HCT116 (cell line): ENCODE data around the gene PTX4. TPM values are rescaled to one million over a fixed set of nuclear protein-coding genes. Genes with fewer than 3 reads are reported as not detected.

Source experiments
- ATAC-seq: fragments of 200-7000 bp; cut with Tn5 transposase; 2 replicates; pipeline ENCODE4 v1.9.1; 2020; ENCODE audit warnings: mild to moderate bottlenecking, moderate library complexity
- BruUV-seq: library from RNA; stranded (reverse); fragments of 400-500 nt; replicated peaks from 2 replicates; lab custom pipeline; 2021; lab: Mats Ljungman, UMichigan
- CTCF ChIA-PET: fragments of 300-600 bp; sonication (Branson Sonifier 250); formaldehyde crosslinking; loops from one replicate; lab custom pipeline; 2021; ENCODE audit warnings: antibody characterized with exemption; lab: Charles Lee
- POLR2A ChIA-PET: fragments of 300-600, 350-600 bp; sonication (Branson Sonifier 250); formaldehyde crosslinking; loops from one replicate; lab custom pipeline; 2021; ENCODE audit warnings: antibody characterized with exemption; lab: Charles Lee
- RAD21 ChIA-PET, 2 experiments: fragments of 300-600 bp; sonication (Branson Sonifier 250); formaldehyde crosslinking; loops; one replicate each; lab custom pipeline; 2023; ENCODE audit warnings: low total read pairs in 2 of 2; ENCODE audit not compliant: uncharacterized antibody in 2 of 2, unreplicated experiment in 2 of 2, low non-redundant PET in 1 of 2; lab: Charles Lee
- DNase-seq: peaks from one replicate; pipeline ENCODE4 v3.0.0-alpha.2; 2010; ENCODE audit warnings: low read depth, low spot score
- H2AFZ ChIP-seq: fragments of 200-600 bp; shearing (Covaris generic), sonication (generic); 2 replicates; pipeline ENCODE4 v1.6.1; 2017; ENCODE audit warnings: low read depth, mixed run types, mixed read lengths, antibody characterized with exemption, low read length; ENCODE audit not compliant: poor library complexity, severe bottlenecking
- H3K27ac ChIP-seq: 2 replicates; pipeline ENCODE4 v1.5.1; 2012; ENCODE audit warnings: low read depth, low read length
- H3K27me3 ChIP-seq: fragments of 200-600 bp; sonication (generic); 2 replicates; pipeline ENCODE4 v1.6.1; 2016; ENCODE audit warnings: mixed run types, low read length, mixed read lengths; ENCODE audit not compliant: insufficient read depth
- H3K36me3 ChIP-seq, 2 experiments: fragments of 200-500 bp in 1 of 2; fragments of 200-600 bp in 1 of 2; sonication (Bioruptor generic) in 1 of 2; sonication (generic) in 1 of 2; 2 replicates each; pipeline versions ENCODE4 v1.5.1 to v1.6.1; 2014 to 2016; ENCODE audit warnings: low read length in 2 of 2, inconsistent platforms in 1 of 2, mixed read lengths in 1 of 2, mixed run types in 1 of 2; ENCODE audit not compliant: insufficient read depth in 2 of 2, control insufficient read depth in 1 of 2
- H3K4me1 ChIP-seq, 2 experiments: fragments of 200-600 bp in 1 of 2; sonication (generic) in 1 of 2; 2 replicates each; pipeline versions ENCODE4 v1.5.1 to v1.6.1; 2012 to 2017; ENCODE audit warnings: low read length in 2 of 2, inconsistent platforms in 1 of 2, mild to moderate bottlenecking in 1 of 2, mixed read lengths in 1 of 2, mixed run types in 1 of 2, moderate library complexity in 1 of 2; ENCODE audit not compliant: insufficient read depth in 2 of 2, control insufficient read depth in 1 of 2
- H3K4me2 ChIP-seq: fragments of 200-600 bp; sonication (generic); 2 replicates; pipeline ENCODE4 v1.6.1; 2017; ENCODE audit warnings: mixed run types, low read length, mixed read lengths
- H3K4me3 ChIP-seq, 2 experiments: fragments of 200-600 bp in 1 of 2; sonication (generic) in 1 of 2; replicated peaks in 1 of 2; 2 replicates each; pipeline ENCODE4 v1.5.1; 2011 to 2016; ENCODE audit warnings: low read length in 2 of 2, control low read depth in 1 of 2, low read depth in 1 of 2, mild to moderate bottlenecking in 1 of 2, mixed read lengths in 1 of 2, mixed run types in 1 of 2
- H3K79me2 ChIP-seq: fragments of 200-600 bp; sonication (generic); 2 replicates; pipeline ENCODE4 v1.6.1; 2017; ENCODE audit warnings: mild to moderate bottlenecking, mixed run types, low read length, moderate library complexity, mixed read lengths; ENCODE audit not compliant: insufficient read depth
- H3K9ac ChIP-seq: fragments of 200-600 bp; sonication (generic); 2 replicates; pipeline ENCODE4 v1.6.1; 2016; ENCODE audit warnings: low read length, mixed read lengths
- H3K9me2 ChIP-seq: fragments of 200-600 bp; sonication (generic), shearing (Covaris generic); 2 replicates; pipeline ENCODE4 v1.6.1; 2017; ENCODE audit warnings: mixed run types, mild to moderate bottlenecking, moderate library complexity; ENCODE audit not compliant: insufficient read depth
- H3K9me3 ChIP-seq, 2 experiments: fragments of 200-500 bp in 1 of 2; fragments of 200-600 bp in 1 of 2; sonication (Bioruptor generic) in 1 of 2; sonication (generic) in 1 of 2; 2 replicates each; pipeline ENCODE4 v1.6.1; 2014 to 2017; ENCODE audit warnings: low read length in 2 of 2, mixed read lengths in 2 of 2, inconsistent platforms in 1 of 2, low read depth in 1 of 2, mild to moderate bottlenecking in 1 of 2, mixed run types in 1 of 2, moderate library complexity in 1 of 2; ENCODE audit not compliant: control insufficient read depth in 1 of 2, insufficient read depth in 1 of 2
- H4K20me1 ChIP-seq: fragments of 200-600 bp; sonication (generic), shearing (Covaris generic); 2 replicates; pipeline ENCODE4 v1.6.1; 2017; ENCODE audit warnings: mixed run types, mild to moderate bottlenecking, moderate library complexity; ENCODE audit not compliant: insufficient read depth
- CBX3 ChIP-seq: IDR thresholded peaks from 2 replicates; pipeline ENCODE4 v1.6.1; 2012; ENCODE audit warnings: low read depth
- CTCF ChIP-seq, 3 experiments: fragments of 200-600 bp in 1 of 3; sonication (generic) in 1 of 3; IDR thresholded peaks in 2 of 3; conservative IDR thresholded peaks in 1 of 3; 2 replicates each; pipeline ENCODE4 v1.5.1; 2012 to 2017; ENCODE audit warnings: low read depth in 2 of 3, low read length in 2 of 3, antibody characterized with exemption in 1 of 3, borderline replicate concordance in 1 of 3, control low read depth in 1 of 3, mild to moderate bottlenecking in 1 of 3, mixed read lengths in 1 of 3, mixed run types in 1 of 3, moderate library complexity in 1 of 3; ENCODE audit not compliant: insufficient read depth in 1 of 3
- ELF1 ChIP-seq: IDR thresholded peaks from 2 replicates; pipeline ENCODE4 v1.6.1; 2012; ENCODE audit warnings: low read depth, borderline replicate concordance
- EZH2 ChIP-seq: fragments of 200-600 bp; sonication (generic); IDR thresholded peaks from 2 replicates; pipeline ENCODE4 v1.6.1; 2017; ENCODE audit warnings: antibody characterized with exemption, mixed run types
- FOSL1 ChIP-seq: IDR thresholded peaks from 2 replicates; pipeline ENCODE4 v1.6.1; 2012; ENCODE audit warnings: low read depth
- POLR2A ChIP-seq: IDR thresholded peaks from 2 replicates; pipeline ENCODE4 v1.7.0; 2011; ENCODE audit warnings: borderline replicate concordance; ENCODE audit not compliant: insufficient read depth, insufficient read length; ENCODE audit errors: extremely low read depth
- POLR2AphosphoS5 ChIP-seq: IDR thresholded peaks from 2 replicates; pipeline ENCODE4 v1.6.1; 2011; ENCODE audit warnings: mild to moderate bottlenecking, low read depth, low read length, moderate library complexity
- RAD21 ChIP-seq: IDR thresholded peaks from 2 replicates; pipeline ENCODE4 v1.6.1; 2012; ENCODE audit warnings: low read depth, mild to moderate bottlenecking
- REST ChIP-seq: IDR thresholded peaks from 2 replicates; pipeline ENCODE4 v1.6.1; 2012; ENCODE audit warnings: low read depth
- SIN3A ChIP-seq: IDR thresholded peaks from 2 replicates; pipeline ENCODE4 v1.6.1; 2012; ENCODE audit warnings: low read depth
- SP1 ChIP-seq: IDR thresholded peaks from 2 replicates; pipeline ENCODE4 v1.6.1; 2012; ENCODE audit warnings: low read depth
- SRF ChIP-seq: IDR thresholded peaks from 2 replicates; pipeline ENCODE4 v1.6.1; 2012; ENCODE audit warnings: low read depth
- TCF7L2 ChIP-seq: IDR thresholded peaks from 2 replicates; pipeline ENCODE4 v1.7.0; 2011; ENCODE audit warnings: borderline replicate concordance, inconsistent platforms; ENCODE audit not compliant: insufficient read depth, insufficient read length; ENCODE audit errors: extremely low read depth
- YY1 ChIP-seq: IDR thresholded peaks from 2 replicates; pipeline ENCODE4 v1.6.1; 2011; ENCODE audit warnings: low read length, low read depth, moderate library complexity, mild to moderate bottlenecking; ENCODE audit not compliant: insufficient replicate concordance; ENCODE audit errors: extremely low read depth
- ZBTB33 ChIP-seq: IDR thresholded peaks from 2 replicates; pipeline ENCODE4 v1.6.1; 2011; ENCODE audit warnings: mild to moderate bottlenecking, low read length, moderate library complexity; ENCODE audit not compliant: insufficient replicate concordance; ENCODE audit errors: extremely low read depth
- intact Hi-C: fragments of 100-400 bp; cut with micrococcal nuclease; formaldehyde crosslinking; loops from 2 replicates; pipeline ENCODE4 v1.10.0; 2022
- total RNA-seq: library from RNA; stranded (reverse); gene quantifications from one replicate; pipeline ENCODE4 v1.2.1, GENCODE V29; 2021; ENCODE audit not compliant: unreplicated experiment

The PTX4 gene
- total RNA-seq, 1 experiment from 2014 or later: not detected

- Histone ChIP-seq H4K20me1 (no peaks in the 10 kb centered on the region), H3K9me2 (no peaks in the 10 kb centered on the region), H2AFZ (no peak overlapping the region), H3K4me3 (no peak overlapping the region), H3K9ac (no peak overlapping the region), H3K79me2 (peaks cover 55% of the 10 kb centered on the region), H3K27ac (no peak overlapping the region), H3K27me3 (no peaks in the 10 kb centered on the region), H3K4me1 (peaks cover 20 to 45% of the 10 kb centered on the region in 2 experiments; a peak in 3 of 4 replicates), H3K36me3 (no peaks in the 10 kb centered on the region), H3K4me2 (peak overlapping the region; percentile 67), H3K9me3 (no peaks in the 10 kb centered on the region)
- no peak for ATAC-seq
- CTCF ChIA-PET: no interaction called here
- DNase-seq: no peak
- POLR2A ChIA-PET: no interaction called here
- BruUV-seq: no TSS peak
- RAD21 ChIA-PET: no interaction called here
- TF ChIP-seq CBX3: no peak
- TF ChIP-seq FOSL1: no peak
- no peak for TF ChIP-seq POLR2A
- TF ChIP-seq REST: no peak
- no peak for TF ChIP-seq SRF
- TF ChIP-seq ELF1: no peak
- TF ChIP-seq EZH2: no peak
- TF ChIP-seq SIN3A: no peak
- no peak for TF ChIP-seq YY1
- no peak for TF ChIP-seq RAD21
- TF ChIP-seq ZBTB33: no peak
- TF ChIP-seq POLR2AphosphoS5: no peak
- no peak for TF ChIP-seq TCF7L2
- no peak for TF ChIP-seq SP1
- TF ChIP-seq CTCF (IDR thresholded peaks at IDR 0.05 in 2 of 3, conservative IDR thresholded peaks at IDR 0.05 in 1 of 3; ENCODE audit: borderline replicate concordance in 1 of 3, insufficient read depth in 1 of 3, low read depth in 2 of 3, low read length in 2 of 3): no peak
- intact Hi-C loops: no loop called here
These were observed 17.1 kb downstream of the PTX4 start for GRCh38 chr16:1471569-1472194.
